Measurements from ENCODE around the gene NDUFA13. TPM values are rescaled to one million over a fixed set of nuclear protein-coding genes. Genes with fewer than 3 reads are reported as not detected.

NDUFA13 gene
- total RNA-seq, 1 experiment from 2014 or later, result 489 TPM

DNA sequence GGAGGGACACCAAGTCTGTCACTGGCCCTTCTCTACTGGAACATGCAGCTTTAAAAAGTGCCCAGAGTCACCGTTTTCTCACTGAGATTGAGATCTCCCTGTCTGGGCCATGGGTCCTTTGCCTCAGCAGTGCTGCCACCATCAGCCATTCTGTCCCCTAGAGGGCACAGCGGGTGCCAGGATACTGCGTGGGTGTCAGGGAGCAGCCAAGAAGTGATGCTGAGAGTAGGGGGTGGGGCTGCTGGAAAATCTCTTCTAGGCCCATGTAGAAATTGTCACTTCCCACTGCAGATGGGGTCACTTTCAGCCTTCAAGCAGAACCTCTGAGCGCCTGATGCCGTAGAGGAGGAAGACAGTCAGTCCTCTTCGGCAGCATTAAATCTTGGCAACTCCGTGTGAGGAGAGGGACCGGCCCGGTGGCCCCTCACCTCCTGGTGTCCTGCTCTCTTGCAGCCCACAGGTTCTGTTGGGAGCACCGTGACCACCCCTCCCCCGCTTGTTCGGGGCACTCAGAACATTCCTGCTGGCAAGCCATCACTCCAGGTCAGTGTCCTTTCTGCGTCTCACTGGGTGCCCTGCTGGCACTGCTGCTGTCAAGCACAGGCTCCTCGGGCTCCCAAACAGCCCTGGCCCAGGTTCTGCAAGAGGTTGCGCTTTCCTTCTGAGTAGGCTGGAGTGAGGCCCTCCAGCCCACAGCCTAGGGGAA is 22.0 kb upstream of the NDUFA13 start:
- no peak overlapping the region; a peak in 1 of 5 replicates for H3K4me3 Mint-ChIP-seq
- H3K27me3 Mint-ChIP-seq (ENCODE audit: low read depth), result no peaks in the 10 kb centered on the region
- H3K4me1 Mint-ChIP-seq, result peaks cover 17 to 19% of the 10 kb centered on the region in 2 experiments
- TF ChIP-seq, protein P1, sequence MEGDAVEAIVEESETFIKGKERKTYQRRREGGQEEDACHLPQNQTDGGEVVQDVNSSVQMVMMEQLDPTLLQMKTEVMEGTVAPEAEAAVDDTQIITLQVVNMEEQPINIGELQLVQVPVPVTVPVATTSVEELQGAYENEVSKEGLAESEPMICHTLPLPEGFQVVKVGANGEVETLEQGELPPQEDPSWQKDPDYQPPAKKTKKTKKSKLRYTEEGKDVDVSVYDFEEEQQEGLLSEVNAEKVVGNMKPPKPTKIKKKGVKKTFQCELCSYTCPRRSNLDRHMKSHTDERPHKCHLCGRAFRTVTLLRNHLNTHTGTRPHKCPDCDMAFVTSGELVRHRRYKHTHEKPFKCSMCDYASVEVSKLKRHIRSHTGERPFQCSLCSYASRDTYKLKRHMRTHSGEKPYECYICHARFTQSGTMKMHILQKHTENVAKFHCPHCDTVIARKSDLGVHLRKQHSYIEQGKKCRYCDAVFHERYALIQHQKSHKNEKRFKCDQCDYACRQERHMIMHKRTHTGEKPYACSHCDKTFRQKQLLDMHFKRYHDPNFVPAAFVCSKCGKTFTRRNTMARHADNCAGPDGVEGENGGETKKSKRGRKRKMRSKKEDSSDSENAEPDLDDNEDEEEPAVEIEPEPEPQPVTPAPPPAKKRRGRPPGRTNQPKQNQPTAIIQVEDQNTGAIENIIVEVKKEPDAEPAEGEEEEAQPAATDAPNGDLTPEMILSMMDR (conservative IDR thresholded peaks at IDR 0.05), result no peak
- Histone ChIP-seq H3K4ac (ENCODE audit: low read depth, low read length) (no peak overlapping the region), H2AK5ac (ENCODE audit: insufficient read length, low read length) (no peak overlapping the region), H2BK120ac (ENCODE audit: low read depth, low read length, poor library complexity, severe bottlenecking) (no peak overlapping the region), H2BK15ac (ENCODE audit: low read depth, low read length) (no peak overlapping the region), H4K8ac (replicated peaks; ENCODE audit: insufficient read length, low read depth, low read length) (no peak overlapping the region), H3K79me1 (ENCODE audit: insufficient read depth, low read depth, low read length, poor library complexity, severe bottlenecking) (no peaks in the 10 kb centered on the region), H3K79me2 (ENCODE audit: insufficient read depth, low read length) (peaks cover 4% of the 10 kb centered on the region; the same call in 1 of the 2 replicates), H3K27me3 (ENCODE audit: insufficient read depth, low read length) (no peaks in the 10 kb centered on the region), H3K27ac (ENCODE audit: insufficient read length, low read depth, low read length) (no peak overlapping the region), H4K91ac (ENCODE audit: insufficient read length, low read depth, low read length) (no peak overlapping the region), H2BK12ac (ENCODE audit: insufficient read length, low read depth, low read length) (no peak overlapping the region), H3K23ac (ENCODE audit: insufficient read length, low read depth, low read length) (no peak overlapping the region), H3K9me3 (ENCODE audit: control insufficient read depth, low read depth, low read length) (no peaks in the 10 kb centered on the region), H3K4me1 (ENCODE audit: insufficient read depth, low read length) (peaks cover 3% of the 10 kb centered on the region; the same call in 1 of the 2 replicates), H3T11ph (ENCODE audit: low read length) (no peak overlapping the region), H4K20me1 (ENCODE audit: control insufficient read depth, insufficient read depth, insufficient read length) (no peaks in the 10 kb centered on the region), H3K23me2 (ENCODE audit: insufficient read length, low read depth, low read length, poor library complexity, severe bottlenecking) (no peaks in the 10 kb centered on the region), H3K9ac (ENCODE audit: extremely low read depth, insufficient read length, low read length) (no peak overlapping the region), H3K18ac (ENCODE audit: insufficient read length, low read depth, low read length) (no peak overlapping the region), H3K14ac (ENCODE audit: insufficient read depth, low read length) (no peak overlapping the region), H3K4me2 (ENCODE audit: insufficient read depth, insufficient read length, low read length) (no peak overlapping the region), H4K5ac (ENCODE audit: insufficient read length, low read depth, low read length) (no peak overlapping the region), H2BK5ac (ENCODE audit: insufficient read length, low read length) (no peak overlapping the region), H2BK20ac (ENCODE audit: low read depth, low read length, poor library complexity, severe bottlenecking) (no peak overlapping the region), H2AFZ (ENCODE audit: low read length) (no peak overlapping the region), H3K56ac (ENCODE audit: insufficient read length, low read depth, low read length) (no peak overlapping the region)
- H3K9me3 Mint-ChIP-seq, result no peaks in the 10 kb centered on the region
- peaks cover 34 to 79% (median 72%) of the 10 kb centered on the region in 3 experiments; a peak in 6 of 7 replicates for H3K36me3 Mint-ChIP-seq (ENCODE audit: insufficient read depth in 1 of 3, low read depth in 3 of 3)
- peak overlapping the region in 1 of 3 experiments; percentile 90; a peak in 2 of 7 replicates for H3K27ac Mint-ChIP-seq
- no peak for DNase-seq
- no CpG with 5 or more reads among the region's 15 CpGs for WGBS (ENCODE audit: extremely low coverage, insufficient read length, low lambda C conversion rate)

All from H9 (cell line).